Glutamatergic neuron (in vitro differentiated cells): ENCODE results near the gene CALCB. TPM values are rescaled to one million over a fixed set of nuclear protein-coding genes. Genes with fewer than 3 reads are reported as not detected.

ENCODE experiments used
- DNase-seq: peaks from one replicate; pipeline ENCODE4 v3.0.0; 2022
- H3K27ac Mint-ChIP-seq: one replicate; pipeline ENCODE4 v1.8.0; 2020; ENCODE audit warnings: mild to moderate bottlenecking, mixed read lengths, inconsistent platforms; ENCODE audit not compliant: unreplicated experiment
- H3K27me3 Mint-ChIP-seq: one replicate; pipeline ENCODE4 v1.8.0; 2020; ENCODE audit warnings: mild to moderate bottlenecking, moderate library complexity, mixed read lengths, inconsistent platforms; ENCODE audit not compliant: unreplicated experiment
- H3K36me3 Mint-ChIP-seq: one replicate; pipeline ENCODE4 v1.8.0; 2020; ENCODE audit warnings: mild to moderate bottlenecking, mixed read lengths, inconsistent platforms; ENCODE audit not compliant: unreplicated experiment
- H3K4me1 Mint-ChIP-seq: one replicate; pipeline ENCODE4 v1.8.0; 2020; ENCODE audit warnings: mild to moderate bottlenecking, low read depth, mixed read lengths, inconsistent platforms; ENCODE audit not compliant: unreplicated experiment
- H3K4me3 Mint-ChIP-seq: one replicate; pipeline ENCODE4 v1.8.0; 2020; ENCODE audit warnings: mild to moderate bottlenecking, mixed read lengths, inconsistent platforms; ENCODE audit not compliant: unreplicated experiment
- H3K9me3 Mint-ChIP-seq: one replicate; pipeline ENCODE4 v1.8.0; 2020; ENCODE audit warnings: mild to moderate bottlenecking, moderate library complexity, mixed read lengths, inconsistent platforms; ENCODE audit not compliant: unreplicated experiment
- CTCF ChIP-seq: fragments of 200-600 bp; sonication (generic); IDR thresholded peaks from one replicate; pipeline ENCODE4 v1.5.0; 2021; ENCODE audit not compliant: partially characterized antibody, unreplicated experiment
- total RNA-seq: library from RNA; stranded (reverse); fragmentation: NEBNext Ultra II Directional; extraction: Animal tissue kit (Norgen Biotek cat#: 25700); gene quantifications from one replicate; pipeline ENCODE4 v1.2.1, GENCODE V29; 2021; ENCODE audit not compliant: unreplicated experiment

The CALCB gene
- total RNA-seq, 1 donor from 2014 or later, result 0.74 TPM

- H3K27ac Mint-ChIP-seq, result no peak overlapping the region
- no peak overlapping the region for H3K4me3 Mint-ChIP-seq
- no peaks in the 10 kb centered on the region for H3K4me1 Mint-ChIP-seq
- no peaks in the 10 kb centered on the region for H3K36me3 Mint-ChIP-seq
- DNase-seq, result no peak
- TF ChIP-seq CTCF, result no peak
- H3K27me3 Mint-ChIP-seq, result peaks cover 1% of the 10 kb centered on the region
- H3K9me3 Mint-ChIP-seq, result no peaks in the 10 kb centered on the region
These were observed 24.8 kb upstream of the CALCB start for GRCh38 chr11:15048616-15049015.

GRCh38 chr11:15053191-15053685 lies 20.2 kb upstream of the CALCB start:
- Mint-ChIP-seq H3K4me1 (no peaks in the 10 kb centered on the region), H3K27ac (no peak overlapping the region), H3K36me3 (no peaks in the 10 kb centered on the region), H3K9me3 (no peaks in the 10 kb centered on the region), H3K4me3 (no peak overlapping the region), H3K27me3 (peaks cover 1% of the 10 kb centered on the region)
- DNase-seq, result no peak
- no peak for TF ChIP-seq CTCF

- DNase-seq, result no peak
- Mint-ChIP-seq H3K9me3 (no peaks in the 10 kb centered on the region), H3K36me3 (no peaks in the 10 kb centered on the region), H3K4me1 (no peaks in the 10 kb centered on the region), H3K4me3 (no peak overlapping the region), H3K27ac (no peak overlapping the region), H3K27me3 (peaks cover 1% of the 10 kb centered on the region)
- no peak for TF ChIP-seq CTCF
These were observed 17.6 kb upstream of the CALCB start for GRCh38 chr11:15055620-15056356.

GRCh38 chr11:15057329-15057728 lies 16.1 kb upstream of the CALCB start:
- Mint-ChIP-seq H3K4me1 (no peaks in the 10 kb centered on the region), H3K36me3 (no peaks in the 10 kb centered on the region), H3K4me3 (no peak overlapping the region), H3K27me3 (peaks cover 1% of the 10 kb centered on the region), H3K9me3 (no peaks in the 10 kb centered on the region), H3K27ac (no peak overlapping the region)
- TF ChIP-seq CTCF, result no peak
- DNase-seq, result no peak

- no peak for DNase-seq
- Mint-ChIP-seq H3K27ac (no peak overlapping the region), H3K27me3 (no peaks in the 10 kb centered on the region), H3K36me3 (peaks cover 5% of the 10 kb centered on the region), H3K4me1 (no peaks in the 10 kb centered on the region), H3K9me3 (no peaks in the 10 kb centered on the region), H3K4me3 (no peak overlapping the region)
- TF ChIP-seq CTCF, result no peak
These were observed 14.1 kb upstream of the CALCB start for GRCh38 chr11:15059132-15059915.
